ENCODE measurements around the gene AP1G2.
"Not testable (repeated sequence)": the region's sequence is repeated elsewhere in the genome, so short reads cannot be mapped to it uniquely, and the experiment has no call there.

Gene AP1G2, protein sequence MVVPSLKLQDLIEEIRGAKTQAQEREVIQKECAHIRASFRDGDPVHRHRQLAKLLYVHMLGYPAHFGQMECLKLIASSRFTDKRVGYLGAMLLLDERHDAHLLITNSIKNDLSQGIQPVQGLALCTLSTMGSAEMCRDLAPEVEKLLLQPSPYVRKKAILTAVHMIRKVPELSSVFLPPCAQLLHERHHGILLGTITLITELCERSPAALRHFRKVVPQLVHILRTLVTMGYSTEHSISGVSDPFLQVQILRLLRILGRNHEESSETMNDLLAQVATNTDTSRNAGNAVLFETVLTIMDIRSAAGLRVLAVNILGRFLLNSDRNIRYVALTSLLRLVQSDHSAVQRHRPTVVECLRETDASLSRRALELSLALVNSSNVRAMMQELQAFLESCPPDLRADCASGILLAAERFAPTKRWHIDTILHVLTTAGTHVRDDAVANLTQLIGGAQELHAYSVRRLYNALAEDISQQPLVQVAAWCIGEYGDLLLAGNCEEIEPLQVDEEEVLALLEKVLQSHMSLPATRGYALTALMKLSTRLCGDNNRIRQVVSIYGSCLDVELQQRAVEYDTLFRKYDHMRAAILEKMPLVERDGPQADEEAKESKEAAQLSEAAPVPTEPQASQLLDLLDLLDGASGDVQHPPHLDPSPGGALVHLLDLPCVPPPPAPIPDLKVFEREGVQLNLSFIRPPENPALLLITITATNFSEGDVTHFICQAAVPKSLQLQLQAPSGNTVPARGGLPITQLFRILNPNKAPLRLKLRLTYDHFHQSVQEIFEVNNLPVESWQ

DNA sequence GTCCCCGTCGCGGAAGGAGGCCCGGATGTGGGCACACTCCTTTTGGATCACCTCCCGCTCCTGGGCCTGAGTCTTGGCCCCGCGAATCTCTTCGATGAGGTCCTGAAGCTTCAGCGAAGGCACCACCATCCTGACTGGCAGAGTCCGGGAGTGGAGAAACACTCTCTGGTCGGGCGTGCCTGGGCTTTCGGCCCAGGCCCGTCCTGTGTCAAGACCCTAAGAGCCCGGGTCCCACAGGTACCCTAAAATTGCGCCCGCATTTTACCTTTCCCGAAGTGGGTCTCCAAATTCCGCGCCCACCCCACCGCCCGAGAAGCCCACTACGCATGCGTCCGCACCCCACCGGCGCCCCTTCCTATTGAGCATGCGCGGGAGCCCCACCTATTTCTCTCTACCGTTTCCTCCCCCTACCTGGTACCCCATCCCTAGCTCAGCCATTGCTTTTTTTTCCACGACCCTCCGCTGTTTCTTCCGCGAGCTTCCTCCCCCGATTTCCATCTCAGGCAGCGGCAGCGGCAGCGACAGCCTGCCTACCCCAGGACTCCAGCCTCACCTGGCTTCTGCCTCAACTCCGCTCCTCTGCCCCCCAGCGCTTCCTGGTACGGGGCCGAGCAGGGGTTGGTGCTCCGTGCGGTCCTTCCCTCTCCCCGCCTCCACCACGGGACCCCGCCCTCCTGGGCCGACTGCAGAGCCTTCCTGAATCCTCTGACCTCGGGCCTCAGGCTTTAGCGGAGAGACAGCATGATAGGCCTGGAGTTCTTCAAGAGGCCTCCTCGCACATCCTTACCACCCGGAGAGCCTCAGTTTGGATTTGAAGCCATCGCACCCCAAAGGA is at the start of gene AP1G2:
Gene AP1G2 (minus strand): TSS at position 606 of the 835 bp plus-strand sequence. CDS start 477 bp downstream, at position 129.
- peak within 1 kb of the TSS; percentile 85 for H3K4me3 ChIP-seq (ENCODE audit: low read depth, low read length)
- peaks cover 9% of the 10 kb centered on the region for H3K4me1 ChIP-seq (ENCODE audit: control insufficient read depth, insufficient read depth, low read length, unreplicated experiment)
- no peaks in the 10 kb centered on the region for H3K79me2 ChIP-seq (ENCODE audit: control insufficient read depth, insufficient read depth, low read length, unreplicated experiment)
- H3K36me3 ChIP-seq (ENCODE audit: insufficient read depth, low read length): no peaks in the 10 kb centered on the region
- peak within 1 kb of the TSS; percentile 93 for H2AFZ ChIP-seq (ENCODE audit: low read length, unreplicated experiment)
- H3K27ac ChIP-seq (ENCODE audit: low read depth, low read length): 0 out of 2 replicates have a peak within 1 kb of the TSS, but pooled peaks have one; percentile 7
- H3K27me3 ChIP-seq (ENCODE audit: insufficient read depth, low read length): no peaks in the 10 kb centered on the region

DNA sequence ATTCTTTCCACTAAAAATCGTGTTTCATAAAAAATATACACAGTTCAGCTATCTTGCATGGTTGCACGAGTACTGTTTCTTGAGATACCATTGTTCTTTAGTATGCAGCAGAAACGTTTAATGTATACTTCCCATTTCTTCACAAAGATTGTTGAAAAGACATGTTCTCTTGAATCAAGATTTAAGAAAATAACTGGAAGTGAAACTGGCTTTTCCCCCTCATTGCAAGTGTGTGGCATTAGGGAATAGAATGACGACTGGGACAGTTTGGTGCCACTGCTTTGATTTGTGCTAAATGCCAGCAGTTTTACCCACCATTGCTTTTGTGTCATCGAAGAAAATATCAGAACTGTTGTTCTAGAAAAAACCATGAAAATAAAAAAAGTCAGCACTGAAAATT is 48.3 kb upstream of the AP1G2 start:
- peaks cover 85% of the 10 kb centered on the region for H3K27me3 ChIP-seq (ENCODE audit: insufficient read depth, low read length)
- H3K79me2 ChIP-seq (ENCODE audit: control insufficient read depth, insufficient read depth, low read length, unreplicated experiment): no peaks in the 10 kb centered on the region
- H3K4me1 ChIP-seq (ENCODE audit: control insufficient read depth, insufficient read depth, low read length, unreplicated experiment): no peaks in the 10 kb centered on the region
- H3K4me3 ChIP-seq (ENCODE audit: low read depth, low read length): no peak overlapping the region
- H3K27ac ChIP-seq (ENCODE audit: low read depth, low read length): no peak overlapping the region
- H2AFZ ChIP-seq (ENCODE audit: low read length, unreplicated experiment): no peak overlapping the region
- no peaks in the 10 kb centered on the region for H3K36me3 ChIP-seq (ENCODE audit: insufficient read depth, low read length)

DNA sequence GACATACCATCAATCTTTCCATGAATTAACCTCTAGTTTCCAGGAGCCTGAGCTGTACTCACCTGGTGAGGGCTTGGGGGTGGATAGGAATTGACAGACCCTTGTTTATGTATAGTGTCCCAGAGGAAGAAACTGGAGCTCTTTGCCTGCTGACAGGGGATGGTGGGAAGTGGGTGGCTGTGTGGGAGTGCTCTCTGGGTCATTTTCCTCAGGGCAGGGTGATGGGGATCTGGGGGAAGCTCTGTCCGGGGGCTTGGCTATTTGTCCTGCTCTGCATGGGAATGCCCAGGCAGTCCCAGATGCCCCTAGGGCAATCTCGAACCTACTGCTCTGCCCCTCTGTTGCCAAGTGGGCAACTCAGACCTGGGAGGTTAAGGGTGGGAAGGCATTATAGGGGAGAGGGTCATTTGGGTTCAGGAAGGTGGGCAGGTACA is 46.8 kb upstream of the AP1G2 start:
- H3K36me3 ChIP-seq (ENCODE audit: insufficient read depth, low read length): no peaks in the 10 kb centered on the region
- no peaks in the 10 kb centered on the region for H3K79me2 ChIP-seq (ENCODE audit: control insufficient read depth, insufficient read depth, low read length, unreplicated experiment)
- H3K27me3 ChIP-seq (ENCODE audit: insufficient read depth, low read length): peaks cover 84% of the 10 kb centered on the region
- H2AFZ ChIP-seq (ENCODE audit: low read length, unreplicated experiment): no peak overlapping the region
- H3K4me3 ChIP-seq (ENCODE audit: low read depth, low read length): no peak overlapping the region
- H3K27ac ChIP-seq (ENCODE audit: low read depth, low read length): no peak overlapping the region
- H3K4me1 ChIP-seq (ENCODE audit: control insufficient read depth, insufficient read depth, low read length, unreplicated experiment): no peaks in the 10 kb centered on the region

DNA sequence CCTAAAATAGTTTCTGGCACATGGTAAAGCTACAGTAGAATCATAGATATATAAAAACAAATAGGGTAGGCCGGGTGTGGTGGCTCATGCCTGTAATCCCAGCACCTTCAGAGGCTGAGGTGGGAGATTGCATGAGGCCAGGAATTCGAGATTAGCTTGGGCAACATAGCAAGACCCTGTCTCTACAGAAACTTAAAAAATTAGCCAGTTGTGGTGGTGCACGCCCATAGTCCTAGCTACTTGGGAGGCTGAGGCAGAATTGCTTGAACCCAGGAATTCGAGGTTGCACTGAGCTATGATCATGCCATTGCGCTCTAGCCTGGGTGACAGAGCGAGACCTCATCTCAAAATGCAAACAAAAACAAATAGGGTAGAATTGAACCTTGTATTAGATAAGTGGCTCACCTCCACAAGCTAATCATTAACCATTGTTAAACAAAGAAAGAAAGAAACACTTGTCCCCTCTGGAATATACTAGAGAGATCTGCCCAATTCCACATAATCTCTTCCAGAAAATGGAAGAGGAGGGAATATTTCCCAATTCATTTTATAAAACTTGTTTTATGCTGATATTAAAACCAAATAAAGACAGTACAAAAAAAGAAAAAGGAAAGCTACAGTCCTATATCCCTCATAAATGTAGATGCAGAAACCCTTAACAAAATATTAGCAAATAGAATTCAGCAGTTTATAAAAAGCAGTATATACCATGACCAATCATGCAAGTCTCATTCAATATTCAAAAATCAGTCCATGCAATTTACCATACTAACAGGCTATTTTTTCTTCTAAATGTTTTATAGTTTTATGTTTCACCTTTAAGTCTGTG is 45.9 kb upstream of the AP1G2 start:
- Histone ChIP-seq H2AFZ (ENCODE audit: low read length, unreplicated experiment) (no peak overlapping the region), H3K36me3 (ENCODE audit: insufficient read depth, low read length) (no peaks in the 10 kb centered on the region), H3K4me3 (ENCODE audit: low read depth, low read length) (no peak overlapping the region), H3K27ac (ENCODE audit: low read depth, low read length) (no peak overlapping the region), H3K4me1 (ENCODE audit: control insufficient read depth, insufficient read depth, low read length, unreplicated experiment) (no peaks in the 10 kb centered on the region), H3K79me2 (ENCODE audit: control insufficient read depth, insufficient read depth, low read length, unreplicated experiment) (no peaks in the 10 kb centered on the region), H3K27me3 (ENCODE audit: insufficient read depth, low read length) (peaks cover 83% of the 10 kb centered on the region)

DNA sequence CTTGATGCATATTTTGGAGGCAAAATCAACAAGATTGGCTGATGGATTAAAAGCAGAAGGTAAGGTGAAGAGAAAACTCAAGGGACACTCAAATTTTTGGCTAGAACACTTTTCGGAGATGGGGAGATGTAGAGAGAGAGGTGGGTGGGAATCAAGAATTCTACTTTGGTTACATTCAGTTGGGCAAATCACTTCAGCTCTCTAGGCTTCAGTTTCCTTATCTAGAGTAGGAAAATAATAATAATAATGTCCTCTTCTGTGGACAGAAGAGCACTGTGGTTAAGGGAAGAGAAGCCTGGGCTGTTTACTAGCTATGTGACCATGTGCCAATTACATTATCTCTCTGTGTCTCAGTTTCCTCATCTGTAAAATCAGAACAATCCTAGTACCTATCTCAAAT is 45.2 kb upstream of the AP1G2 start:
- Histone ChIP-seq H3K79me2 (ENCODE audit: control insufficient read depth, insufficient read depth, low read length, unreplicated experiment) (no peaks in the 10 kb centered on the region), H3K27me3 (ENCODE audit: insufficient read depth, low read length) (peaks cover 80% of the 10 kb centered on the region), H3K4me3 (ENCODE audit: low read depth, low read length) (no peak overlapping the region), H2AFZ (ENCODE audit: low read length, unreplicated experiment) (no peak overlapping the region), H3K4me1 (ENCODE audit: control insufficient read depth, insufficient read depth, low read length, unreplicated experiment) (no peaks in the 10 kb centered on the region), H3K36me3 (ENCODE audit: insufficient read depth, low read length) (no peaks in the 10 kb centered on the region), H3K27ac (ENCODE audit: low read depth, low read length) (no peak overlapping the region)

DNA sequence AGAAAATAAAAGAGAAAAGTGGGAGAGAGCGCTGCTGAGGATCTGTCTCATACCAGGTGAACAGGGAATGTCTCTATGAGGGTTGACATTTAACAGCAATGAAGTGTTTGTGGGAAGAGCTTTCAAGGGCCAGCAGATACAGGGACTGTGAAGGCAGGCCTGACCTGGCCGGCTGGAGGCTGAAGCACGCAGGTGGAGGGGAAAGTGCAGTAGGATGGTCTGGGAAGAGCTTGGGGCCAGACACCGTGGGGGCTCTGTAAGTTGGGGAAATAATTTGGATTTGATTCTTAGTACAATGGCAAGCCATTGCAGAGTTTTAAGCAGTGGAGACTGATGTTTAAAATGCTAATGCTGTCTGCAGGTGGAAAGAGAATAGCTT is 44.8 kb upstream of the AP1G2 start:
- Histone ChIP-seq H3K79me2 (ENCODE audit: control insufficient read depth, insufficient read depth, low read length, unreplicated experiment) (no peaks in the 10 kb centered on the region), H3K27me3 (ENCODE audit: insufficient read depth, low read length) (peaks cover 80% of the 10 kb centered on the region), H3K27ac (ENCODE audit: low read depth, low read length) (no peak overlapping the region), H2AFZ (ENCODE audit: low read length, unreplicated experiment) (no peak overlapping the region), H3K4me3 (ENCODE audit: low read depth, low read length) (no peak overlapping the region), H3K4me1 (ENCODE audit: control insufficient read depth, insufficient read depth, low read length, unreplicated experiment) (no peaks in the 10 kb centered on the region), H3K36me3 (ENCODE audit: insufficient read depth, low read length) (no peaks in the 10 kb centered on the region)

DNA sequence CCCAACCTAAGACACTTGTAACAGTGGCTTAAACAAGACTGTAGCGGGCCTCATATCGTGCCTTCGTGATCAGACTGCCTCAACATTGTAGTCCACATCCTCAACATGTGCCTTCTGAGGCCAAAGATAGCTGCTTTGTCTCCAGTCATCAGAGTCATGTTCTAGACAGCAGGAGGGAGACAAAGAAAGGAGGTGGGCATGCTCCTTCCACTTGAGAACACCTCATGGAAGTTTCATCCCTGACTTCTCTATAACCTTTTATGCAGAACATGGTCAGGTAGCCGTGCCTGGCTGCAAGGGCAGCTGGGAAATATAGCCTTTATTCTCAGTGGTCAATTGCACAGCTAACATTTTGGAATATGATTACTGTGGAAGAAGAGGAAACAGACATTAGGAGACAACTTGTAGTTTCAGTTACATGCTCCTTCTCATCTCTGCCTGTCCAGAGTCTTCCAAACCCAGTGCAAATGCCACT is 43.3 kb upstream of the AP1G2 start:
- Histone ChIP-seq H3K4me1 (ENCODE audit: control insufficient read depth, insufficient read depth, low read length, unreplicated experiment) (no peaks in the 10 kb centered on the region), H3K4me3 (ENCODE audit: low read depth, low read length) (no peak overlapping the region), H3K27me3 (ENCODE audit: insufficient read depth, low read length) (peaks cover 87% of the 10 kb centered on the region), H2AFZ (ENCODE audit: low read length, unreplicated experiment) (no peak overlapping the region), H3K27ac (ENCODE audit: low read depth, low read length) (no peak overlapping the region), H3K36me3 (ENCODE audit: insufficient read depth, low read length) (no peaks in the 10 kb centered on the region), H3K79me2 (ENCODE audit: control insufficient read depth, insufficient read depth, low read length, unreplicated experiment) (no peaks in the 10 kb centered on the region)

DNA sequence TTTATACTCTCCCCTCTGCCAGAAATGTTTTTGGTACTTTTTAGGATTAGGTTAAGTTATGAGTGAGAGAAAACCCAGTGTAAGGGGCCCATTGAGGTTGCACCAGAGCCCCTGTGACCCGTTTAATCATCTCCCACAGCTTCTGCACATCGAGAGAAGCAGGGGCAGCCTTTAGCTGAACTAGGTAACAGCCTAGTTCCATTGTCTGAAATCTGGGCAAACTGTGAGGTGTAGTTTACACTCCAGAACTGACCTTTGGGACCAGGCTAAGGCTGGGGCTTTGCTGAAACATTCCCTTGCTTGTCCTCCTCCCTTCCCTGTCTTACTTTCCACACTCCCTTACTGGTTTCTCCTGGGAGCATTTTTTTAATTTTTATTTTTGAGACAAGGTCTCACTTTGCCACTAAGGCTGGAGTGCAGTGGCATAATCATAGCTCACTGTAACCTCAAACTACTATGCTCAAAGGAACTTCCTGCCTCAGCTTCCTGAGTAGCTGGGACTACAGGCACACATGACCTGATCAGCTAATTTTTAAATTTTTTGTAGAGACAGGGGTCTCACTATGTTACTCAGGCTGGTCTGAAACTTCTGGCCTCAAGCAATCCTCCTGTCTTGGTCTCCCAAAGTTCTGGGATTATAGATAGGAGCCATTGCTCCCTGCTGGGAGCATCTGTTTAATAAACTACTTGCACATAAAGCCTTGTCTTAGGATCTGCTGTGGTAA is 42.7 kb upstream of the AP1G2 start:
- no peak overlapping the region for H2AFZ ChIP-seq (ENCODE audit: low read length, unreplicated experiment)
- no peak overlapping the region for H3K27ac ChIP-seq (ENCODE audit: low read depth, low read length)
- H3K27me3 ChIP-seq (ENCODE audit: insufficient read depth, low read length): peaks cover 85% of the 10 kb centered on the region
- no peaks in the 10 kb centered on the region for H3K79me2 ChIP-seq (ENCODE audit: control insufficient read depth, insufficient read depth, low read length, unreplicated experiment)
- no peaks in the 10 kb centered on the region for H3K36me3 ChIP-seq (ENCODE audit: insufficient read depth, low read length)
- no peak overlapping the region for H3K4me3 ChIP-seq (ENCODE audit: low read depth, low read length)
- H3K4me1 ChIP-seq (ENCODE audit: control insufficient read depth, insufficient read depth, low read length, unreplicated experiment): no peaks in the 10 kb centered on the region

DNA sequence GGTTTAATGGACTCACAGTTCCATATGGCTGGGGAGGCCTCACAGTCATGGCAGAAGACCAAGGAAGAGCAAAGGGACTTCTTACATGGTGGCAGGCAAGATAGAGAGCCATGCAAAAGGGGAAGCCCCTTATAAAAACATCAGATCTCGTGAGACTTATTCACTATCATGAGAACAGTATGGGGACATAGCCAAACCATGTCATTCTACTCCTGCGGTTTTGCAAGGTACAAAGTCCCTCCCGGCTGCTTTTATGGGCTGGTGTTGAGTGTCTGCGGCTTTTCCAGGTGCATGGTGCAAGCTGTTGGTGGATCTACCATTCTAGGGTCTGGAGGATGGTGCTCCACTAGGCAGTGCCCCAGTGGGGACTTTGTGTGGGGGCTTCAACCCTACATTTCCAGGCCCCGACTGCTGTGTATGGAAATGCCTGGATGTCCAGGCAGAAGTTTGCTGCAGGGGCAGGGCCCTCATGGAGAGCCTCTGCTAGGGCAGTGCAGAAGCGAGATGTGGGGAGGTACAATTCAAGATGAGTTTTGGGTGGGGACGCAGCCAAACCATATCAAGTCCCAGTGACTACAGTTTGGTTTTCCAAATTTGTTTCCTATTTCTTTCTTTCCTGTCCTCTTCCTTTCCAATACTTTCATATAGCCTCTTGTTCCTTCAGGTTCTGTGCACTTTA is 42.0 kb upstream of the AP1G2 start:
- H3K36me3 ChIP-seq (ENCODE audit: insufficient read depth, low read length); H2AFZ ChIP-seq (ENCODE audit: low read length, unreplicated experiment); H3K27ac ChIP-seq (ENCODE audit: low read depth, low read length); H3K79me2 ChIP-seq (ENCODE audit: control insufficient read depth, insufficient read depth, low read length, unreplicated experiment); H3K4me1 ChIP-seq (ENCODE audit: control insufficient read depth, insufficient read depth, low read length, unreplicated experiment); H3K4me3 ChIP-seq (ENCODE audit: low read depth, low read length): not testable (repeated sequence)
- peaks cover 79% of the 10 kb centered on the region for H3K27me3 ChIP-seq (ENCODE audit: insufficient read depth, low read length)
